GM10248 (cell line): ENCODE data around the gene TCF7L1.

ENCODE experiments used
- CTCF ChIA-PET: fragments of 300-600 bp; sonication (Branson Sonifier 250); formaldehyde crosslinking; extraction: SDS; loops from one replicate; lab custom pipeline; 2021; ENCODE audit warnings: antibody characterized with exemption; lab: Yijun Ruan, JAX
- POLR2A ChIA-PET: fragments of 350-650 bp; sonication (Branson Sonifier 250); formaldehyde crosslinking; extraction: SDS; loops from one replicate; lab custom pipeline; 2020; ENCODE audit warnings: antibody characterized with exemption; lab: Yijun Ruan, JAX
- DNase-seq: peaks from one replicate; pipeline ENCODE4 v3.0.0; 2012; ENCODE audit errors: extremely low spot score
- TF ChIP-seq, protein P1 (sequence below): IDR thresholded peaks from 2 replicates; pipeline ENCODE4 v1.5.1; 2012; ENCODE audit warnings: mild to moderate bottlenecking, low read depth; ENCODE audit errors: extremely low read depth, missing control alignments, control extremely low read depth

The TCF7L1 gene

DNA sequence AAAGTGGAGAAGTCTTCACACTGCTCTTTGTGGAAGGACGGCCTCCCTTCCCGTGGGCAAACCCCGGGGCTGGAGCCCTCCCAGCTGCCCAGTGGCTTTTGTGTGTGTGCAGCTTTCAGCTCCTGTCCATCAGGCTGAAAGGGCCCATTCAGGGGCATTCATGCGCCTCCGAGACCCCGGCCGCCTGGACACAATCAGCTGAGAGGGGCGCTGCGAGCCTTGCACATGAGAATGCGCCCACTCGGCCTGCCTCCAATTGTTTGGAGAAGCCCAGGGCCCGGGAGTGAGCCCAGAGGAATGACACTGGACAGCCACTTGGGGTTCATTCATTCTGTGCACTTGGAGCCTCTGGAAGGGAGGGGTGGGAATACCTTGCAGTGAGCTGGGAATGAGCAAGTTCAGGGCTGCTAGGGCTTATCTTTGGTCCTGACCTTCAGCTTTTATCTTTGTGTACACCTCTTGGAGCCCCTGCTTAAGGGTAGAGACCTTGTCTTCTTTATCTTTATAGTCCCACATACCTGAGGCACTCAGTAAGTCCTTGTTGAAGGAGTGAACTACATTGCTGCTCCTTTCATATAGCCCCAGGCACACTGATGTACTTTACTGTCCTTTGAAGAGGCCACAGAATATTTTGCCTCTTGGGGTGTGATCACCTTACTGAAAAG, 56.5 kb downstream of the TCF7L1 start:
- POLR2A ChIA-PET: no interaction called here
- TF ChIP-seq, protein P1, sequence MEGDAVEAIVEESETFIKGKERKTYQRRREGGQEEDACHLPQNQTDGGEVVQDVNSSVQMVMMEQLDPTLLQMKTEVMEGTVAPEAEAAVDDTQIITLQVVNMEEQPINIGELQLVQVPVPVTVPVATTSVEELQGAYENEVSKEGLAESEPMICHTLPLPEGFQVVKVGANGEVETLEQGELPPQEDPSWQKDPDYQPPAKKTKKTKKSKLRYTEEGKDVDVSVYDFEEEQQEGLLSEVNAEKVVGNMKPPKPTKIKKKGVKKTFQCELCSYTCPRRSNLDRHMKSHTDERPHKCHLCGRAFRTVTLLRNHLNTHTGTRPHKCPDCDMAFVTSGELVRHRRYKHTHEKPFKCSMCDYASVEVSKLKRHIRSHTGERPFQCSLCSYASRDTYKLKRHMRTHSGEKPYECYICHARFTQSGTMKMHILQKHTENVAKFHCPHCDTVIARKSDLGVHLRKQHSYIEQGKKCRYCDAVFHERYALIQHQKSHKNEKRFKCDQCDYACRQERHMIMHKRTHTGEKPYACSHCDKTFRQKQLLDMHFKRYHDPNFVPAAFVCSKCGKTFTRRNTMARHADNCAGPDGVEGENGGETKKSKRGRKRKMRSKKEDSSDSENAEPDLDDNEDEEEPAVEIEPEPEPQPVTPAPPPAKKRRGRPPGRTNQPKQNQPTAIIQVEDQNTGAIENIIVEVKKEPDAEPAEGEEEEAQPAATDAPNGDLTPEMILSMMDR: no peak
- DNase-seq: no peak
- CTCF ChIA-PET: interaction anchor here (1.8 kb wide), 1 partner anchor 10 kb away, joined by 3 read pairs; no protein-coding TSS in a partner anchor

DNA sequence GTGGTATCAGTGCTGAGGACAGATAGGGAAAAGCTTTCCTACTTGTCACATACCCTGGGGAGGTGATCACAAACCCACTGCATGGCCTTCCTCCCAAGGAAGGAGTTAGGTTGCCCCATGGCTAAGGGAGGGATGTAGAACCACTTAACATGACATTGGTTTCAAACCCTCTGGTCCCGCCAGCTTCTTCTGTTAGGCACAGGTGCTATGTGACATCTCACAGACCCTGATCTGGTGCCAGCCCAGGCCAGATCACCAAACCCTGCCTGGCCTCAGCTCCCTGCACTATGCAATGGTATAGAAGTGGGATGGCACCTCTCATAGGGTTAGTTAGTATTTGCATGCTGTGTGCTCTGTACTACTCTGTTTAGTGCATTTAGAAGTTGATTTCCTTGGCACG, 58.0 kb downstream of the TCF7L1 start:
- no peak for DNase-seq
- ChIA-PET CTCF (interaction anchor here (1.0 kb wide), 1 partner anchor 48 kb away, joined by 3 read pairs; no protein-coding TSS in a partner anchor), POLR2A (no interaction called here)
- TF ChIP-seq, protein P1: no peak

DNA sequence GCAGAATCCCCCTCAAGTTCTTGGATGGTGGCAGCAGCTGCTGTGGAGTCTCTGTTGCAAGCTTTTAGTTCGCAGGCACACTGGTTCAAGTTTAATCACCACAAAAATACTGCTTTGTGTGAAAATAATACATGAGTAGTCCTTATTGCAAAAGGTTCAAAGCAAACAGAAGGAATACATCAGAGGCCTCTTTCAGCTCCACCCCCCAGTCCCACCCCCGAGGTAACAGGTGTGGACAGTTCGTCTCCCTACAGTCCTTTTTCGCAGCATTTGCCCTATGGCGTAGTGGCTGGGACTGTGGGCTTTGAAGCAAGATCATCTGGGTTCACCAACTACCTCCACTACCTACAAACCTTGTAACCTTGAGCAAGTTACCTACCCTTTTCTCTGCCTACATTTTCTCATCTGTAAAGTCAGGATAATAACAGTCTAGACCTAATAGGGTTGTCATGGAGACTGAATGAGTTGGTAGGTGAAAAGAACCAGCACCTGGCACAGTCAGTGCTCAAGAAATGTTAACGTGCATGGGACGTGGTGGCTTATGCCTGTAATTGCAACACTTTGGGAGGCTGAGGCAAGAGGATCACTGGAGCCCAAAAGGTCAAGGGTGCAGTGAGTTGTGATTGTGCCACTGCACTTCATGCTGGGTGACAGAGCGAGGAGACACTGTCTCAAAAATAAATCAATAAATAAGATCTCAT, 61.7 kb downstream of the TCF7L1 start:
- TF ChIP-seq, protein P1: no peak
- DNase-seq: no peak
- CTCF ChIA-PET: no interaction called here
- POLR2A ChIA-PET: no interaction called here

DNA sequence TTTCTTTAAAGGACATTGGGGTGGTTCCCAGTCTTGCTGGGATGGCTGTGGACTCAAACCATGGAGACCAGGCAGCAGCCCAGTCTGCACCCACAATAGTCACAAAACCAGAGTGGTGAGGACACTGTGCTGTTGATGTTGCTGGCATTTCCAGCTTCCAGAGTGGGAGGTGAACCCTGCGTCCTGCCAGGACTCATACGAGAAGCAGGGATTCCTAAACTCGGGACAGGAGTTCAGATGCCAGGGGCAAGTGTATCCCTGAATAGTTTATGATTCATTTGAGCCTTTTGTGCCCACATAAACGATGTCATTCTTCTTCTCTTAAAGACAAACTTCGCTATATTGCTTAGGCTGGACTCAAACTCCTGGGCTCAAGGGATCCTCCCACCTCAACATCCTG, 62.8 kb downstream of the TCF7L1 start:
- TF ChIP-seq, protein P1: no peak
- POLR2A ChIA-PET: no interaction called here
- CTCF ChIA-PET: no interaction called here
- DNase-seq: no peak

DNA sequence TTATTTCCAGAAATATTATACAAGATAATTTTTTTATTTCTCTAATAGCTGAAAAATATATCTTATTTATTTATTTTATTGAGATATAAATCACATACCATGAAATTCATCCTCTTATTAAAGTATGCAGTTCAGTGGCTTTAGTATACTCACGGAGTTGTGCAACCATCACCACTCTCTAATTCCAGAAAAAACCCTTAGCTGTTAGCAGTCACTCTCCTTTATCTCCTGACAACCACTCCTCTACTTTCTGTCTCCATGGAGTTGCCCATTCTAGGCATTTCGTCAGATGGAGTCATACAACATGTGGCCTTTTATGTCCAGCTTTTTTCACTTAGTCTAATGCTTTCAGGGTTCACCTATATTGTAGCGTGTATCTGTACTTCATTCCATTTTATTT, 66.5 kb downstream of the TCF7L1 start:
- POLR2A ChIA-PET: no interaction called here
- CTCF ChIA-PET: interaction anchor here (0.9 to 1.5 kb wide), 3 partner anchors 13 to 27 kb away, joined by 3 read pairs; no protein-coding TSS in a partner anchor
- DNase-seq: no peak
- TF ChIP-seq, protein P1: no peak

DNA sequence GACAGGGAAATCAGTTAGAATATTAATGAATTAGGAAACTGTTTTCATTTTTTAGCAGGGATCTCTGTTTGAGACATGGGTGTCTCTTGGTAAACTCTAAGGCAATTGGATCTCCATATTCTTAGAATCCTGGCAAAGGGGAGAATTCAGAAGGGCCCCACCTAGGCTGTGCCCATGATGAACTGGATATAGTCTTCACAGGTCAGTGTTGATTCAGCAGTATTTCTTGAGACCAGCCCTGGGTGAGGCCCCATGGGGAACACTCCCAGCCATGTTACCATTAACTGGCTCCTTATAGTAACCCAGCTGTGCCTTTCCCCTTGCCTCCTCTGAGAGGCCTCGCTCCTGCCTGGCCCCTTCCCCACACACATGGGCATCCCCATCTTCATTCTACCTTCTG, 76.7 kb downstream of the TCF7L1 start:
- no peak for DNase-seq
- ChIA-PET CTCF (no interaction called here), POLR2A (no interaction called here)
- TF ChIP-seq, protein P1: no peak
